WTC11 (cell line): ENCODE data around the gene ABCB6. TPM values are rescaled to one million over a fixed set of nuclear protein-coding genes. Genes with fewer than 3 reads are reported as not detected.

Experiments
- ATAC-seq: fragments of 200-7000 bp; cut with Tn5 transposase; 2 replicates; pipeline ENCODE4 v1.10.0; 2021; ENCODE audit warnings: mild to moderate bottlenecking, moderate library complexity
- CTCF ChIA-PET: fragments of 300-600 bp; sonication (Branson Sonifier 250); formaldehyde crosslinking; loops from one replicate; lab custom pipeline; 2021; ENCODE audit warnings: antibody characterized with exemption; lab: Charles Lee
- POLR2A ChIA-PET: fragments of 350-600 bp; sonication (Branson Sonifier 250); formaldehyde crosslinking; loops from one replicate; lab custom pipeline; 2021; ENCODE audit warnings: antibody characterized with exemption; lab: Charles Lee
- DNase-seq: peaks from one replicate; pipeline ENCODE4 v3.0.0; 2021; ENCODE audit warnings: low spot score
- H3K27ac Mint-ChIP-seq: 2 replicates; pipeline ENCODE4 v1.8.0; 2021; ENCODE audit warnings: mixed read lengths
- H3K27me3 Mint-ChIP-seq: 2 replicates; pipeline ENCODE4 v1.8.0; 2021; ENCODE audit warnings: low read depth, mild to moderate bottlenecking, moderate library complexity, mixed read lengths
- H3K36me3 Mint-ChIP-seq: 2 replicates; pipeline ENCODE4 v1.8.0; 2021; ENCODE audit warnings: mixed read lengths
- H3K4me1 Mint-ChIP-seq: 2 replicates; pipeline ENCODE4 v1.8.0; 2022; ENCODE audit warnings: mixed read lengths
- H3K4me3 Mint-ChIP-seq: 2 replicates; pipeline ENCODE4 v1.8.0; 2021; ENCODE audit warnings: mild to moderate bottlenecking, moderate library complexity, mixed read lengths
- H3K9me3 Mint-ChIP-seq: 2 replicates; pipeline ENCODE4 v1.8.0; 2021; ENCODE audit warnings: mixed read lengths
- CBFB ChIP-seq: sonication (generic); formaldehyde crosslinking; IDR thresholded peaks from 2 replicates; pipeline ENCODE4 v1.8.1; 2022; ENCODE audit warnings: mild to moderate bottlenecking, low read depth, missing genetic modification reagents
- CREB1 ChIP-seq: sonication (generic); formaldehyde crosslinking; IDR thresholded peaks from 2 replicates; pipeline ENCODE4 v1.8.0; 2023; ENCODE audit warnings: mild to moderate bottlenecking, missing genetic modification reagents
- ELF4 ChIP-seq: sonication (generic); formaldehyde crosslinking; IDR thresholded peaks from 2 replicates; pipeline ENCODE4 v1.8.1; 2022; ENCODE audit warnings: low read depth, mild to moderate bottlenecking, moderate library complexity, missing genetic modification reagents
- EMX1 ChIP-seq: fragments of 250-450 bp; sonication (Bioruptor Pico); IDR thresholded peaks from 2 replicates; pipeline ENCODE4 v1.8.0; 2021; ENCODE audit warnings: mild to moderate bottlenecking
- JAZF1 ChIP-seq: fragments of 250-450 bp; sonication (Bioruptor Pico); IDR thresholded peaks from 2 replicates; pipeline ENCODE4 v1.9.0; 2021; ENCODE audit warnings: moderate library complexity, mild to moderate bottlenecking, inconsistent platforms
- PRRX2 ChIP-seq: fragments of 250-450 bp; sonication (Bioruptor Pico); IDR thresholded peaks from 2 replicates; pipeline ENCODE4 v1.8.0; 2021; ENCODE audit warnings: mild to moderate bottlenecking
- SP1 ChIP-seq: sonication (generic); formaldehyde crosslinking; conservative IDR thresholded peaks from 2 replicates; pipeline ENCODE4 v1.8.1; 2022; ENCODE audit warnings: missing genetic modification reagents
- TP53 ChIP-seq: sonication (generic); formaldehyde crosslinking; IDR thresholded peaks from 2 replicates; pipeline ENCODE4 v1.8.1; 2023; ENCODE audit warnings: mild to moderate bottlenecking, missing genetic modification reagents
- ZNF317 ChIP-seq: sonication (generic); formaldehyde crosslinking; IDR thresholded peaks from 2 replicates; pipeline ENCODE4 v1.8.1; 2023; ENCODE audit warnings: low read depth, mild to moderate bottlenecking, moderate library complexity, missing genetic modification reagents, borderline replicate concordance
- total RNA-seq: library from RNA; stranded (reverse); gene quantifications from 3 replicates; pipeline ENCODE4 v1.2.3, GENCODE V29; 2021
- TF ChIP-seq, protein P1 (sequence below): sonication (generic); formaldehyde crosslinking; IDR thresholded peaks from 2 replicates; pipeline ENCODE4 v1.8.1; 2022; ENCODE audit warnings: missing genetic modification reagents, borderline replicate concordance
- TF ChIP-seq, protein P2 (sequence below): fragments of 250-450 bp; sonication (Bioruptor Pico); IDR thresholded peaks from 2 replicates; pipeline ENCODE4 v1.9.0; 2021; ENCODE audit warnings: mild to moderate bottlenecking, borderline replicate concordance
- TF ChIP-seq, protein P3 (sequence below): sonication (generic); formaldehyde crosslinking; IDR thresholded peaks from 2 replicates; pipeline ENCODE4 v1.8.0; 2023; ENCODE audit warnings: missing genetic modification reagents, mild to moderate bottlenecking, borderline replicate concordance

ABCB6 gene
- total RNA-seq, 1 experiment from 2014 or later, result 44.8 TPM

DNA sequence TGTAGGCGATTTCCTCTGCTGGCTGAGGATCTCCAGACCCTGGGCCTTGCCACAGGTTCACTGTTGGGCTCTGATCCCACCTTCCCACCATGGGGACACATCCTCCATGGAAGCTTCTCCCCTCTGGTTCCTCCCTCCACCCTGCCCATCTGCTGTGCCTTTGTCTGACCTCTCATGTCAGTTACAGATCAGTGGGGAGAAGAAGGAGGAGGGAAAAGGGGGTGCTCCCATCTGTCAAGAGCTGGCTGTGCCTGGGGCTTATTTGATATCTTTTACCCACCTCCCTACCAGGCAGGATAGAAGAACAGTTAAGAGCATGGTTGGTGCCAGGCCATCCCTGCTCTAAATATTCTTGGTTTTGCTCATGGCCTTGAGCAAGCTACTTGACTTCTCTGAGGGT lies 48.1 kb upstream of the ABCB6 start:
- no peaks in the 10 kb centered on the region for H3K4me1 Mint-ChIP-seq
- POLR2A ChIA-PET, result no interaction called here
- DNase-seq (no peak), ATAC-seq (no peak)
- peaks cover 47% of the 10 kb centered on the region for H3K27me3 Mint-ChIP-seq
- no peaks in the 10 kb centered on the region for H3K36me3 Mint-ChIP-seq
- TF ChIP-seq SP1, result no peak
- TF ChIP-seq EMX1 (CRISPR knock-in tag), result no peak
- TF ChIP-seq, protein P1, sequence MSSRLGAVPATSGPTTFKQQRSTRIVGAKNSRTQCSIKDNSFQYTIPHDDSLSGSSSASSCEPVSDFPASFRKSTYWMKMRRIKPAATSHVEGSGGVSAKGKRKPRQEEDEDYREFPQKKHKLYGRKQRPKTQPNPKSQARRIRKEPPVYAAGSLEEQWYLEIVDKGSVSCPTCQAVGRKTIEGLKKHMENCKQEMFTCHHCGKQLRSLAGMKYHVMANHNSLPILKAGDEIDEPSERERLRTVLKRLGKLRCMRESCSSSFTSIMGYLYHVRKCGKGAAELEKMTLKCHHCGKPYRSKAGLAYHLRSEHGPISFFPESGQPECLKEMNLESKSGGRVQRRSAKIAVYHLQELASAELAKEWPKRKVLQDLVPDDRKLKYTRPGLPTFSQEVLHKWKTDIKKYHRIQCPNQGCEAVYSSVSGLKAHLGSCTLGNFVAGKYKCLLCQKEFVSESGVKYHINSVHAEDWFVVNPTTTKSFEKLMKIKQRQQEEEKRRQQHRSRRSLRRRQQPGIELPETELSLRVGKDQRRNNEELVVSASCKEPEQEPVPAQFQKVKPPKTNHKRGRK (CRISPR knock-in tag), result no peak
- TF ChIP-seq, protein P2, sequence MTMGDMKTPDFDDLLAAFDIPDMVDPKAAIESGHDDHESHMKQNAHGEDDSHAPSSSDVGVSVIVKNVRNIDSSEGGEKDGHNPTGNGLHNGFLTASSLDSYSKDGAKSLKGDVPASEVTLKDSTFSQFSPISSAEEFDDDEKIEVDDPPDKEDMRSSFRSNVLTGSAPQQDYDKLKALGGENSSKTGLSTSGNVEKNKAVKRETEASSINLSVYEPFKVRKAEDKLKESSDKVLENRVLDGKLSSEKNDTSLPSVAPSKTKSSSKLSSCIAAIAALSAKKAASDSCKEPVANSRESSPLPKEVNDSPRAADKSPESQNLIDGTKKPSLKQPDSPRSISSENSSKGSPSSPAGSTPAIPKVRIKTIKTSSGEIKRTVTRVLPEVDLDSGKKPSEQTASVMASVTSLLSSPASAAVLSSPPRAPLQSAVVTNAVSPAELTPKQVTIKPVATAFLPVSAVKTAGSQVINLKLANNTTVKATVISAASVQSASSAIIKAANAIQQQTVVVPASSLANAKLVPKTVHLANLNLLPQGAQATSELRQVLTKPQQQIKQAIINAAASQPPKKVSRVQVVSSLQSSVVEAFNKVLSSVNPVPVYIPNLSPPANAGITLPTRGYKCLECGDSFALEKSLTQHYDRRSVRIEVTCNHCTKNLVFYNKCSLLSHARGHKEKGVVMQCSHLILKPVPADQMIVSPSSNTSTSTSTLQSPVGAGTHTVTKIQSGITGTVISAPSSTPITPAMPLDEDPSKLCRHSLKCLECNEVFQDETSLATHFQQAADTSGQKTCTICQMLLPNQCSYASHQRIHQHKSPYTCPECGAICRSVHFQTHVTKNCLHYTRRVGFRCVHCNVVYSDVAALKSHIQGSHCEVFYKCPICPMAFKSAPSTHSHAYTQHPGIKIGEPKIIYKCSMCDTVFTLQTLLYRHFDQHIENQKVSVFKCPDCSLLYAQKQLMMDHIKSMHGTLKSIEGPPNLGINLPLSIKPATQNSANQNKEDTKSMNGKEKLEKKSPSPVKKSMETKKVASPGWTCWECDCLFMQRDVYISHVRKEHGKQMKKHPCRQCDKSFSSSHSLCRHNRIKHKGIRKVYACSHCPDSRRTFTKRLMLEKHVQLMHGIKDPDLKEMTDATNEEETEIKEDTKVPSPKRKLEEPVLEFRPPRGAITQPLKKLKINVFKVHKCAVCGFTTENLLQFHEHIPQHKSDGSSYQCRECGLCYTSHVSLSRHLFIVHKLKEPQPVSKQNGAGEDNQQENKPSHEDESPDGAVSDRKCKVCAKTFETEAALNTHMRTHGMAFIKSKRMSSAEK (CRISPR knock-in tag), result no peak
- TF ChIP-seq JAZF1 (CRISPR knock-in tag), result no peak
- TF ChIP-seq TP53, result no peak
- no peak for TF ChIP-seq CBFB (CRISPR knock-in tag)
- no peak for TF ChIP-seq CREB1 (CRISPR knock-in tag)
- no peak overlapping the region for H3K4me3 Mint-ChIP-seq
- no peaks in the 10 kb centered on the region for H3K9me3 Mint-ChIP-seq
- CTCF ChIA-PET, result interaction anchor here (1.1 to 2.5 kb wide), 2 partner anchors 11 to 28 kb away, joined by 4 to 13 read pairs; no protein-coding TSS in a partner anchor
- H3K27ac Mint-ChIP-seq, result no peak overlapping the region

DNA sequence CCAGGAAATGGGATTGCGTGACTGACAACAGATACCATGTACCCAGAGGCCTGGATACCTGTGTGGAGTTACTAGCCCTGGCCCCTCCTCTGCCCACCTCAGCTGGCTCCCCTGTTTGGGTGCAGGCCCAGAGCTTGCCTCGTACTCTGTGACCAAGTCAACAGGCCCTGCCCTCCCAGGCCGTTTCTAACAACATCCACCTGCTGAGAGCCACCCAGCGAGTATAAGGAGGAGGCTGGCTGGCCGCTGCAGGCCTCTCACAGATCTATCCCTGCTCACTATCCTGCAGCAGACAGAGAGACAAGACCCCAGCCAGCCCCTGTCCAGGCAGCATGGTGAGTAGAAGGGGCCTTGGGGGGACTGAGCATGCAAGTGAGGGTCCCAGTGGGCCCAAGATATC lies 47.5 kb upstream of the ABCB6 start:
- TF ChIP-seq, protein P3, sequence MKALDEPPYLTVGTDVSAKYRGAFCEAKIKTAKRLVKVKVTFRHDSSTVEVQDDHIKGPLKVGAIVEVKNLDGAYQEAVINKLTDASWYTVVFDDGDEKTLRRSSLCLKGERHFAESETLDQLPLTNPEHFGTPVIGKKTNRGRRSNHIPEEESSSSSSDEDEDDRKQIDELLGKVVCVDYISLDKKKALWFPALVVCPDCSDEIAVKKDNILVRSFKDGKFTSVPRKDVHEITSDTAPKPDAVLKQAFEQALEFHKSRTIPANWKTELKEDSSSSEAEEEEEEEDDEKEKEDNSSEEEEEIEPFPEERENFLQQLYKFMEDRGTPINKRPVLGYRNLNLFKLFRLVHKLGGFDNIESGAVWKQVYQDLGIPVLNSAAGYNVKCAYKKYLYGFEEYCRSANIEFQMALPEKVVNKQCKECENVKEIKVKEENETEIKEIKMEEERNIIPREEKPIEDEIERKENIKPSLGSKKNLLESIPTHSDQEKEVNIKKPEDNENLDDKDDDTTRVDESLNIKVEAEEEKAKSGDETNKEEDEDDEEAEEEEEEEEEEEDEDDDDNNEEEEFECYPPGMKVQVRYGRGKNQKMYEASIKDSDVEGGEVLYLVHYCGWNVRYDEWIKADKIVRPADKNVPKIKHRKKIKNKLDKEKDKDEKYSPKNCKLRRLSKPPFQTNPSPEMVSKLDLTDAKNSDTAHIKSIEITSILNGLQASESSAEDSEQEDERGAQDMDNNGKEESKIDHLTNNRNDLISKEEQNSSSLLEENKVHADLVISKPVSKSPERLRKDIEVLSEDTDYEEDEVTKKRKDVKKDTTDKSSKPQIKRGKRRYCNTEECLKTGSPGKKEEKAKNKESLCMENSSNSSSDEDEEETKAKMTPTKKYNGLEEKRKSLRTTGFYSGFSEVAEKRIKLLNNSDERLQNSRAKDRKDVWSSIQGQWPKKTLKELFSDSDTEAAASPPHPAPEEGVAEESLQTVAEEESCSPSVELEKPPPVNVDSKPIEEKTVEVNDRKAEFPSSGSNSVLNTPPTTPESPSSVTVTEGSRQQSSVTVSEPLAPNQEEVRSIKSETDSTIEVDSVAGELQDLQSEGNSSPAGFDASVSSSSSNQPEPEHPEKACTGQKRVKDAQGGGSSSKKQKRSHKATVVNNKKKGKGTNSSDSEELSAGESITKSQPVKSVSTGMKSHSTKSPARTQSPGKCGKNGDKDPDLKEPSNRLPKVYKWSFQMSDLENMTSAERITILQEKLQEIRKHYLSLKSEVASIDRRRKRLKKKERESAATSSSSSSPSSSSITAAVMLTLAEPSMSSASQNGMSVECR (CRISPR knock-in tag), result no peak
- ATAC-seq, result no peak
- H3K27me3 Mint-ChIP-seq, result peaks cover 48% of the 10 kb centered on the region

DNA sequence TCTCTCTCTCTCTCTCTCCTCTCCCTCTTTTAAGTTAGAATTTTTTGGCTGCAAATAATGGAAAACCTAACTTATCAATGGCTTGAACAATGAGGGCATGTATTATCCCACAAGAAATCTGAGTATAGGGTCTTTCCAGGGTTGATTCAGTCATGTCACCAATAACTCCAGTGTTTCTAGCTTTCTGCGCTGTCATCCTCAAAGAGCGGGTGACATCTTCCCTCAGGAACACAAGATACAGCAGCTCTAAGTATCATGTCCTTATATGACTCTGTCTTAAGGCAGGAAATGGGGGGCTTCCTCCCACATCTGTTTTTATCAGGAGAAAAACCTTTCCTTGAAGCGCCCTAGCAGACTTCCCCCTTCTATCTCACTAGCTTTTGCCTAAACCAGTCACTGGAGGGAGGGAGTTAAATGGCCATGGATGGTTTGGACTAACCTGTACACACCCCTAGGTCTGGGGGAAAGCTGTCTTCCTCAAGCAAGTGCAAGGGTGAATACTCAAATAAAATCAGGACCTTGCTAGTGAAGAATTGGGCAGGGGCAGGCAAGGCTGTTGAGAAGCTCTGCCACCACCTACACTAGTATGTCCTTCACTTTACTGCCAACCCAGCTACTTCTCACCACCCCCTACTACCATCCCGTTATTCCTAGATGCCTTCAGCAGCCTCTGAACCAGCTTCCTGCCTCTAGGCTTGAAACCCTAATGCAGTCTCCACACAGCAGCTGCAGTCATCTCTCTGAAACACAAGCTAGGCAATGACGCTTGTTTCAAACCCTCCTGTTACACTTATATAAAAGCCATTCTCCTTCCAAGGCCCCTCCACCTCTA lies 42.5 kb upstream of the ABCB6 start:
- DNase-seq, result no peak
- Mint-ChIP-seq H3K27ac (no peak overlapping the region), H3K4me3 (no peak overlapping the region)
- TF ChIP-seq, protein P2 (CRISPR knock-in tag), result no peak
- TF ChIP-seq PRRX2 (CRISPR knock-in tag) (no peak), ELF4 (CRISPR knock-in tag) (no peak), ZNF317 (CRISPR knock-in tag) (no peak)
- TF ChIP-seq, all 79 proteins: peak for 0
- peaks cover 56% of the 10 kb centered on the region for H3K27me3 Mint-ChIP-seq
- no peaks in the 10 kb centered on the region for H3K36me3 Mint-ChIP-seq
- POLR2A ChIA-PET, result interaction anchor here (0.5 kb wide), 1 partner anchor 31 kb away, joined by 3 read pairs; no protein-coding TSS in a partner anchor
- H3K9me3 Mint-ChIP-seq, result no peaks in the 10 kb centered on the region
- H3K4me1 Mint-ChIP-seq, result no peaks in the 10 kb centered on the region
- ATAC-seq, result no peak
- CTCF ChIA-PET, result interaction anchor here (0.9 to 1.9 kb wide), 6 partner anchors 12 to 231 kb away, joined by 3 to 12 read pairs (median 4); partner anchors contain the start of genes CNPPD1 and DNAJB2

More for the DNA sequence above, 47.5 kb upstream of the ABCB6 start:
- Mint-ChIP-seq H3K27ac (no peak overlapping the region), H3K36me3 (no peaks in the 10 kb centered on the region), H3K4me3 (no peak overlapping the region), H3K9me3 (no peaks in the 10 kb centered on the region), H3K4me1 (no peaks in the 10 kb centered on the region)
- CTCF ChIA-PET, result interaction anchor here (0.8 to 2.5 kb wide), 4 partner anchors 8 to 33 kb away, joined by 3 to 13 read pairs (median 4); no protein-coding TSS in a partner anchor
- DNase-seq, result no peak
- POLR2A ChIA-PET, result no interaction called here
